B cell (primary cell): ENCODE data around the gene HACE1.

Experiments
- CTCF ChIP-seq: fragments of 200-600 bp; IDR thresholded peaks from one replicate; pipeline ENCODE4 v1.8.0; 2022; ENCODE audit warnings: antibody characterized with exemption, mild to moderate bottlenecking
- EZH2 ChIP-seq: IDR thresholded peaks from 2 replicates; pipeline ENCODE4 v1.6.1; 2012; ENCODE audit warnings: borderline replicate concordance, low read depth, mild to moderate bottlenecking, moderate library complexity, low read length; ENCODE audit not compliant: insufficient read depth, poor library complexity, severe bottlenecking

DNA sequence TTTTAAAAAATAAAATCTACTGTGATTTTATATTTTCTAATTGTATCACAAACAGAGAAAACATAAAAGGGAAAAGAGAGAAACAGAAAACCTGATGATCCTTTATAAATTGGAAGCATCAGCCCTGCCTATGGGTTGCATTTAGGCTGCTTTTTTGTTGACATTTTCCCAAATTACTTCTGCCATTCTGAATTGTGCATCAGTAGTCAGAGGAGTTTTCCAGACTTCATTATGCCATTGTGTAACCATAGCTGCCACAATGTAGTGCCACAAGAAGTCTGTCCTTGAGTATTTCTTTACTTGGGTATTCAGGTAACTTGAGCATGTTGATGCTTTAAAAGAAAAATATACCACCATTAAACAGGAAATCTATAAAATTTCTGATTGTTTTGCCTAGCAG lies 130.3 kb downstream of the HACE1 start:
- TF ChIP-seq CTCF (no peak), EZH2 (no peak)
